PC-3 (cell line): Measurements from ENCODE around the gene FYN. TPM values are rescaled to one million over a fixed set of nuclear protein-coding genes. Genes with fewer than 3 reads are reported as not detected.

Experiments used
- ATAC-seq: fragments of 200-7000 bp; cut with Tn5 transposase; 2 replicates; pipeline ENCODE4 v1.9.1; 2020; ENCODE audit warnings: mild to moderate bottlenecking, moderate library complexity
- BruUV-seq: library from RNA; stranded (reverse); fragments of 400-500 nt; replicated peaks from 2 replicates; lab custom pipeline; 2021; lab: Mats Ljungman, UMichigan
- CTCF ChIA-PET: fragments of 300-600 bp; sonication (Branson Sonifier 250); formaldehyde crosslinking; loops from one replicate; lab custom pipeline; 2022; ENCODE audit warnings: antibody characterized with exemption; lab: Charles Lee
- POLR2A ChIA-PET: fragments of 300-600 bp; sonication (Branson Sonifier 250); formaldehyde crosslinking; loops from one replicate; lab custom pipeline; 2022; ENCODE audit warnings: antibody characterized with exemption; ENCODE audit not compliant: unreplicated experiment; lab: Charles Lee
- DNase-seq: peaks from one replicate; pipeline ENCODE4 v3.0.0-alpha.2; 2015
- H2AFZ ChIP-seq: fragments of 300-600 bp; sonication (generic); 2 replicates; pipeline ENCODE4 v1.6.0; 2016; ENCODE audit warnings: antibody characterized with exemption, low read length
- H3F3A ChIP-seq: fragments of 300-600 bp; sonication (generic); one replicate; pipeline ENCODE4 v1.6.0; 2017; ENCODE audit warnings: antibody characterized with exemption, low read length, control low read depth, mild to moderate bottlenecking; ENCODE audit not compliant: unreplicated experiment
- H3K27ac ChIP-seq: fragments of 300-600 bp; sonication (generic); 2 replicates; pipeline ENCODE4 v1.5.1; 2016; ENCODE audit warnings: mild to moderate bottlenecking, low read length
- H3K27me3 ChIP-seq: fragments of 300-600 bp; sonication (generic); 2 replicates; pipeline ENCODE4 v1.6.1; 2016; ENCODE audit warnings: low read length, mixed read lengths
- H3K36me3 ChIP-seq: fragments of 300-600 bp; sonication (generic); 2 replicates; pipeline ENCODE4 v1.6.1; 2016; ENCODE audit warnings: low read depth, mixed run types, low read length, mixed read lengths
- H3K4me1 ChIP-seq: fragments of 300-600 bp; sonication (generic); 2 replicates; pipeline ENCODE4 v1.5.1; 2016; ENCODE audit warnings: low read length; ENCODE audit not compliant: insufficient read depth
- H3K4me2 ChIP-seq: fragments of 300-600 bp; sonication (generic); 2 replicates; pipeline ENCODE4 v1.6.0; 2016; ENCODE audit warnings: low read length
- H3K4me3 ChIP-seq: fragments of 300-600 bp; sonication (generic); 2 replicates; pipeline ENCODE4 v1.5.1; 2016; ENCODE audit warnings: mild to moderate bottlenecking, low read length, mixed read lengths
- H3K79me2 ChIP-seq: fragments of 300-600 bp; sonication (generic); 2 replicates; pipeline ENCODE4 v1.6.1; 2017; ENCODE audit warnings: low read length, mixed read lengths
- H3K9ac ChIP-seq: fragments of 300-600 bp; sonication (generic); 2 replicates; pipeline ENCODE4 v1.6.0; 2016; ENCODE audit warnings: mild to moderate bottlenecking, low read length
- H3K9me2 ChIP-seq: fragments of 300-600 bp; sonication (generic); replicated peaks from 2 replicates; pipeline ENCODE4 v1.6.1; 2016; ENCODE audit warnings: mixed run types, low read length, mixed read lengths
- H3K9me3 ChIP-seq: fragments of 300-600 bp; sonication (generic); 2 replicates; pipeline ENCODE4 v1.6.1; 2016; ENCODE audit warnings: low read length, mixed read lengths
- H4K20me1 ChIP-seq: fragments of 300-600 bp; sonication (generic); 2 replicates; pipeline ENCODE4 v1.6.1; 2016; ENCODE audit warnings: low read length, mixed read lengths
- CTCF ChIP-seq: fragments of 300-600 bp; sonication (generic); conservative IDR thresholded peaks from 2 replicates; pipeline ENCODE4 v1.5.1; 2017; ENCODE audit warnings: antibody characterized with exemption, low read depth, mild to moderate bottlenecking, low read length
- EZH2 ChIP-seq: fragments of 300-600 bp; sonication (generic); IDR thresholded peaks from one replicate; pipeline ENCODE4 v1.6.1; 2017; ENCODE audit warnings: antibody characterized with exemption, mild to moderate bottlenecking, low read length; ENCODE audit not compliant: unreplicated experiment
- EZH2phosphoT487 ChIP-seq: fragments of 300-600 bp; sonication (generic); IDR thresholded peaks from 2 replicates; pipeline ENCODE4 v1.6.1; 2018; ENCODE audit warnings: mild to moderate bottlenecking, antibody characterized with exemption, low read length, borderline replicate concordance
- intact Hi-C: fragments of 100-400 bp; cut with micrococcal nuclease; formaldehyde crosslinking; loops from 2 replicates; pipeline ENCODE4 v1.9.0; 2023
- total RNA-seq: library from RNA; depleted of rRNA; stranded (reverse); fragments of >200 nt; gene quantifications from 2 replicates; pipeline ENCODE4 v1.2.3, GENCODE V29; 2014

Gene FYN
- total RNA-seq, 1 experiment from 2014 or later, result 27.6 TPM

GRCh38 chr6:111794727-111795452 lies 78.4 kb downstream of the FYN start:
- Histone ChIP-seq H3F3A (no peaks in the 10 kb centered on the region), H3K4me1 (peaks cover 28% of the 10 kb centered on the region), H4K20me1 (no peaks in the 10 kb centered on the region), H3K4me3 (no peak overlapping the region), H2AFZ (no peak overlapping the region), H3K27me3 (no peaks in the 10 kb centered on the region), H3K9me2 (no peaks in the 10 kb centered on the region), H3K79me2 (no peaks in the 10 kb centered on the region), H3K4me2 (no peak overlapping the region), H3K36me3 (no peaks in the 10 kb centered on the region), H3K27ac (no peak overlapping the region), H3K9ac (no peak overlapping the region), H3K9me3 (no peaks in the 10 kb centered on the region)
- CTCF ChIA-PET, result no interaction called here
- no peak for DNase-seq
- no TSS peak for BruUV-seq
- intact Hi-C loops, result no loop called here
- ATAC-seq, result no peak
- POLR2A ChIA-PET, result no interaction called here
- TF ChIP-seq EZH2 (no peak), CTCF (no peak), EZH2phosphoT487 (no peak)

GRCh38 chr6:111794300-111794699 lies 79.0 kb downstream of the FYN start:
- Histone ChIP-seq H3K4me3 (no peak overlapping the region), H2AFZ (no peak overlapping the region), H3K27ac (no peak overlapping the region), H3K4me2 (no peak overlapping the region), H3K9me2 (no peaks in the 10 kb centered on the region), H3F3A (no peaks in the 10 kb centered on the region), H3K9ac (no peak overlapping the region), H3K36me3 (no peaks in the 10 kb centered on the region), H3K4me1 (peaks cover 22% of the 10 kb centered on the region), H3K79me2 (no peaks in the 10 kb centered on the region), H3K27me3 (no peaks in the 10 kb centered on the region), H3K9me3 (no peaks in the 10 kb centered on the region), H4K20me1 (no peaks in the 10 kb centered on the region)
- DNase-seq (no peak), ATAC-seq (no peak)
- intact Hi-C loops, result no loop called here
- no TSS peak for BruUV-seq
- CTCF ChIA-PET, result no interaction called here
- POLR2A ChIA-PET, result no interaction called here
- TF ChIP-seq EZH2 (no peak), CTCF (no peak), EZH2phosphoT487 (no peak)

GRCh38 chr6:111793711-111794111 lies 79.5 kb downstream of the FYN start:
- H3K27ac ChIP-seq, result no peak overlapping the region
- no peak for ATAC-seq
- BruUV-seq, result no TSS peak

More at GRCh38 chr6:111793711-111794111, 79.5 kb downstream of the FYN start:
- CTCF ChIA-PET, result no interaction called here
- no peak overlapping the region for H3K4me2 ChIP-seq
- peaks cover 17% of the 10 kb centered on the region for H3K4me1 ChIP-seq
- POLR2A ChIA-PET, result no interaction called here
- TF ChIP-seq EZH2phosphoT487, result no peak
- TF ChIP-seq EZH2, result no peak
- TF ChIP-seq CTCF, result no peak
- no peaks in the 10 kb centered on the region for H3K36me3 ChIP-seq
- no peaks in the 10 kb centered on the region for H4K20me1 ChIP-seq
- H3K9me3 ChIP-seq, result no peaks in the 10 kb centered on the region
- no peak overlapping the region for H3K9ac ChIP-seq
- H3K9me2 ChIP-seq, result no peaks in the 10 kb centered on the region
- intact Hi-C loops, result no loop called here
- H3F3A ChIP-seq, result no peaks in the 10 kb centered on the region
- no peaks in the 10 kb centered on the region for H3K27me3 ChIP-seq
- H3K4me3 ChIP-seq, result no peak overlapping the region
- no peak overlapping the region for H2AFZ ChIP-seq
- no peak for DNase-seq
- H3K79me2 ChIP-seq, result no peaks in the 10 kb centered on the region
